ENCODE measurements around the gene DAP3. TPM values are rescaled to one million over a fixed set of nuclear protein-coding genes. Genes with fewer than 3 reads are reported as not detected.
"Not testable (repeated sequence)": the region's sequence is repeated elsewhere in the genome, so short reads cannot be mapped to it uniquely, and the experiment has no call there.

Gene DAP3
- total and polyA plus RNA-seq, 11 donors, result 79.0 to 170 (median 108) TPM

GRCh38 chr1:155741908-155742307 lies 53.0 kb downstream of the DAP3 start:
- ATAC-seq (no peak), DNase-seq (no peak)
- no peak for TF ChIP-seq CTCF (IDR thresholded peaks at IDR 0.05)
- TF ChIP-seq POLR2A (IDR thresholded peaks at IDR 0.05), result no peak
- H3K4me1 ChIP-seq, result peaks cover 0 to 7% (median 4%) of the 10 kb centered on the region in 12 donors
- 89 to 92% (median 91%) methylated on average over 10 of the region's 10 CpGs for WGBS, 4 donors
- H3K27ac ChIP-seq, result no peak overlapping the region
- peaks cover 0 to 38% (median 24%) of the 10 kb centered on the region in 9 donors for H3K36me3 ChIP-seq
- no peaks in the 10 kb centered on the region for H3K9me3 ChIP-seq
- intact Hi-C loops (cut with DNase I), result no loop called here
- no peak overlapping the region for H3K4me3 ChIP-seq
- H3K27me3 ChIP-seq, result no peaks in the 10 kb centered on the region

- no peak for DNase-seq
- intact Hi-C loops (cut with DNase I), result no loop called here
- no peaks in the 10 kb centered on the region for H3K9me3 ChIP-seq
- no peak for TF ChIP-seq CTCF (IDR thresholded peaks at IDR 0.05)
- no peak for TF ChIP-seq POLR2A (IDR thresholded peaks at IDR 0.05)
- 76 to 82% (median 79%) methylated on average over 9 of the region's 9 CpGs for WGBS, 4 donors
- peaks cover 0 to 7% (median 4%) of the 10 kb centered on the region in 12 donors for H3K4me1 ChIP-seq
- peak overlapping the region; percentile 40 to 74 (median 66) for H3K4me3 ChIP-seq
- peak overlapping the region in 11 of 12 donors; percentile 16 to 84 (median 77) for H3K27ac ChIP-seq
- no peak for ATAC-seq
- peaks cover 0 to 24% (median 15%) of the 10 kb centered on the region in 9 donors for H3K36me3 ChIP-seq
- no peaks in the 10 kb centered on the region for H3K27me3 ChIP-seq
These were observed 55.9 kb downstream of the DAP3 start for GRCh38 chr1:155744711-155745283.

DNA sequence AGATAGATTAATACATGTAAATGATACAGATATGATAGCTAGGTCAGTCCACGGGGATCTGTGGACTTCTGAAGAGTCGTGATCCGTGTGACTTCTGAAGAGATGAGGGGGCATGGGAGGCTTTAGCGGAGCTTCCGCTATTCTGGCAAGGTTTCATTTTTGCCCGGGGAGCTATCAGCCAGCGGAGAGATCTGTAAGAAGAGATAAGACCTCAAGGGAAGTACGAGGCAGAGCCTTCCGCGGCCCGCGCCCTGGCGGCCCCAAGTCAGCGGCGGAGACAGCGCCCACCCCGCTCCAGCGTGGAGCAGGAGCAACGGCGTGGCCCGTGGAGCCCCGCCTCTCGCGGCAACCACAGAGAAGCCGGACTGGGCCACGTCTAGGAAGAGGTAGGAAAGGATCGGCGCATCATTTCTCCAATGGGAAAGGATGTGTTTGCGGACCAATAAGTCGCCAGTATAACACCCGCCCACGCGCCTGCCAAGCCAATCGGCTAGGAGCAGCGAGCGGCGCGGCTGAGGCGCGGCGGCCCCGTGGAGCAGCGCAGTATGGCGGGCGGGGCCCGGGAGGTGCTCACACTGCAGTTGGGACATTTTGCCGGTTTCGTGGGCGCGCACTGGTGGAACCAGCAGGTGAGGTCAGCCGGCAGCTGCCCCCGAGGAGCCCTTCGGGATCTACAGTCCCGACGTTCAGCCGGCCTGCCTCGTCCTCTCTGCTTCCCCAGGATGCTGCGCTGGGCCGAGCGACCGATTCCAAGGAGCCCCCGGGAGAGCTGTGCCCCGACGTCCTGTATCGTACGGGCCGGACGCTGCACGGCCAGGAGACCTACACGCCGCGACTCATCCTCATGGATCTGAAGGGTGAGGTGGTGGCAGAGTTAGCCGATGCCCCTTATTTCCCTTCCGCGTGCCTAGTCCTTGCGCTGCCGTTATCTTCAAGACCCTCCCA lies 56.7 kb downstream of the DAP3 start:
- intact Hi-C loops (cut with DNase I); H3K27me3 ChIP-seq; H3K9me3 ChIP-seq; H3K4me1 ChIP-seq: not testable (repeated sequence)
- Histone ChIP-seq H3K4me3 (peak overlapping the region; percentile 40 to 74 (median 66)), H3K27ac (peak overlapping the region in 11 of 12 donors; percentile 16 to 84 (median 77)), H3K36me3 (peaks cover 0 to 18% (median 16%) of the 10 kb centered on the region in 9 donors)
- TF ChIP-seq POLR2A (IDR thresholded peaks at IDR 0.05) (peak in 1 of 2 donors; percentile 63), CTCF (IDR thresholded peaks at IDR 0.05) (peak in 2 of 12 donors; percentile 13 to 23)
- ATAC-seq (peak; percentile 92 to 98 (median 96)), DNase-seq (peak; percentile 95 to 98 (median 96))
- 1% methylated on average over 13 to 48 of the region's 77 CpGs for WGBS, 4 donors

- 88 to 94% (median 93%) methylated on average over 9 to 11 of the region's 12 CpGs for WGBS, 4 donors
- not testable (repeated sequence) for H3K4me1 ChIP-seq
These were observed 58.7 kb downstream of the DAP3 start for GRCh38 chr1:155747586-155747985.

DNA sequence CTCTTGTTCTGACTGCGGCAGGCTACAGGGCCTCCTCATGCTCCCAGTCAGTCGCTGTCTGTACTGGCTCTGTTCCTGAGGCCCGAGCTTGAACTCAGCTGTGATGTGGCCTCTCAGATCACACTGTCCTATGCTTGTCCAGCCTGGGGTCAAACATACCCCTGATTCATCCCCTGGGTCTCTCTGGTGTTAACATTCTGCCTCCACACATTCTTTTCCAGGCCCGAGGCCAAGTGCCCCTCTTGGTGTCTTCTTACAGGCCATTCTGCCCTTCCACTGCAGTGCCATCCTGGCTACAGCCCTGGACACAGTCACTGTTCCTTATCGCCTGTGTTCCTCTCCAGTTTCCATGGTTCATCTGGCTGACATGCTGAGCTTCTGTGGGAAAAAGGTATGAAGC lies 59.2 kb downstream of the DAP3 start:
- H3K27me3 ChIP-seq; intact Hi-C loops (cut with DNase I); H3K4me1 ChIP-seq; H3K27ac ChIP-seq; DNase-seq; H3K4me3 ChIP-seq; H3K9me3 ChIP-seq: not testable (repeated sequence)
- ATAC-seq, result peak in 1 of 4 donors; percentile 6
- peaks cover 0 to 40% (median 38%) of the 10 kb centered on the region in 9 donors for H3K36me3 ChIP-seq
- 52 to 78% (median 74%) methylated on average over 5 of the region's 5 CpGs for WGBS, 4 donors

More at GRCh38 chr1:155747586-155747985, 58.7 kb downstream of the DAP3 start:
- ATAC-seq; DNase-seq; intact Hi-C loops (cut with DNase I); H3K4me3 ChIP-seq; H3K27ac ChIP-seq; H3K9me3 ChIP-seq; H3K27me3 ChIP-seq: not testable (repeated sequence)
- peaks cover 0 to 34% (median 33%) of the 10 kb centered on the region in 9 donors for H3K36me3 ChIP-seq

DNA sequence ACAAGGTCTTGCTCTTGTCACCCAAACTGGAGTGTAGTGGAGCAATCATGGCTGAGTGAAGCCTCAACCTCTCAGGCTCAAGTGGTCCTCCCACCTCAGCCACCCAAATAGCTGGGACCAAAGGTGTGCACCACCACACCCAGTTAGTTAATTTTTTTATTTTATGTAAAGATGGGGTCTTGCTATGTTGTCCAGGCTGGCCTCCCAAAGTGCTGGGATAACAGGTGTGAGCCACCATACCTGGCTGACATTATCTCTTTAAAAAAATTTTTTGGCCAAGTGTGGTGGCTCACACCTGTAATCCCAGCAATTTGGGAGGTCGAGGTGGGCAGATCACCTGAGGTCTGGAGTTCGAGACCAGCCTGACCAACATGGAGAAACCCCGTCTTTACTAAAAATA lies 70.1 kb downstream of the DAP3 start:
- ATAC-seq; H3K27ac ChIP-seq; intact Hi-C loops (cut with DNase I); H3K4me1 ChIP-seq; DNase-seq; H3K27me3 ChIP-seq; H3K4me3 ChIP-seq; H3K9me3 ChIP-seq: not testable (repeated sequence)
- WGBS, 4 donors, result 97 to 99% (median 98%) methylated on average over 3 of the region's 3 CpGs
- peaks cover 0 to 94% (median 91%) of the 10 kb centered on the region in 9 donors for H3K36me3 ChIP-seq
